GM18951 (cell line): ENCODE data around the gene SND1.
"Not testable (repeated sequence)": the region's sequence is repeated elsewhere in the genome, so short reads cannot be mapped to it uniquely, and the experiment has no call there.

Experiments
- POLR2A ChIP-seq: IDR thresholded peaks from 4 replicates; pipeline ENCODE4 v1.6.1; 2011; ENCODE audit warnings: mild to moderate bottlenecking; ENCODE audit not compliant: insufficient read length, insufficient read depth; ENCODE audit errors: extremely low read depth
- in situ Hi-C: fragments of 300-500 bp; cut with MboI; formaldehyde crosslinking; loops from one replicate; pipeline ENCODE4 v1.12.0; 2022; ENCODE audit warnings: low sequenced_read_pairs, mixed read lengths, inconsistent platforms; ENCODE audit not compliant: unreplicated experiment

The SND1 gene

DNA sequence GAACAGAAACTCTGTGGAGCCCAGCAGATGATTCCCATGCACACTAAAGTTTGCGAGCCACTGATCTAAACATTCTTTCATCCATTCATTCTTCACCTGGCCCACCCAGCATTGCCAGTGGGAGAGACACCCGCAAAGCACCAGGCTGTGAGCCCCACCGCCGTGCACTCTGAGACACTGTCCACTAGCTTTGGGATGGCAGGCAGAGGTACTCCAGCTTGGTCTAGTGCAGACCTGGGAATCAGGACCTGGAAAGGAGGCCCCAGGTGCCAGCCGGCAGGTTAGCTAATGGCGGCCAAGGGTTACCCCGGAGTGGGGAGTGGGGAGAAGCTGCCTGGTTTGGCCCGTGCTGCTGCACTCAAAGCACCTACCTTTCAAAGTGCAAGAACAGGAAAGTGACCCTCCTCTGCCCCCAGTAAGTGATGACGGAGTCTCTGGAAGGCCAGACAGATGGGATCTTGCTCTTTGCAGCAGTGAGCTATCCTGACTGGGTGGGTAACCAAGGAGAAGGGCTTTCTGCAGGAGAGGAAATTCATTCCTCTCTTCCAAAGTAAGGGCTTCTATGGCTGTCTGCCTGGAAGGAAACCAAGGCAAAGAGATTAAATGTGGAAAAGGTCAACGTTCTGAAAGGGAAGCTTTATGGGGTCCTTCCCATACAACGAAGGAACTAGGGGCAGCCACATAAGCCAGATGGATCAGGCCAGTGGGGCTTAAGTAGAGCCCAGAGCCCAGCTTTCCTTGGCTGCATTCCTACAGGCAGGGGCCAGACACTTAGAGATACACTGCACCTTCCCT, 453.4 kb downstream of the SND1 start:
- in situ Hi-C loops: no loop called here
- TF ChIP-seq POLR2A: no peak

- no peak for TF ChIP-seq POLR2A
- in situ Hi-C loops: no loop called here
Observed at GRCh38 chr7:128106821-128107220, 454.8 kb downstream of the SND1 start.

DNA sequence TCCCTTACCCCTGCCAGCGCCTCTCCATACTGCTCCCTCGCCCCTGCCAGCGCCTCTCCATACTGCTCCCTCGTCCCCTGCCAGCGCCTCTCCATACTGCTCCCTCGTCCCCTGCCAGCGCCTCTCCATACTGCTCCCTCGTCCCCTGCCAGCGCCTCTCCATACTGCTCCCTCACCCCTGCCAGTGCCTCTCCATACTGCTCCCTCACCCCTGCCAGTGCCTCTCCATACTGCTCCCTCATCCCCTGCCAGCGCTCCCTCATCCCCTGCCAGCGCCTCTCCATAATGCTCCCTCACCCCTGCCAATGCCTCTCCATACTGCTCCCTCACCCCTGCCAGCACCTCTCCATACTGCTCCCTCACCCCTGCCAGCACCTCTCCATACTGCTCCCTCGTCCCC, 455.5 kb downstream of the SND1 start:
- in situ Hi-C loops: not testable (repeated sequence)

DNA sequence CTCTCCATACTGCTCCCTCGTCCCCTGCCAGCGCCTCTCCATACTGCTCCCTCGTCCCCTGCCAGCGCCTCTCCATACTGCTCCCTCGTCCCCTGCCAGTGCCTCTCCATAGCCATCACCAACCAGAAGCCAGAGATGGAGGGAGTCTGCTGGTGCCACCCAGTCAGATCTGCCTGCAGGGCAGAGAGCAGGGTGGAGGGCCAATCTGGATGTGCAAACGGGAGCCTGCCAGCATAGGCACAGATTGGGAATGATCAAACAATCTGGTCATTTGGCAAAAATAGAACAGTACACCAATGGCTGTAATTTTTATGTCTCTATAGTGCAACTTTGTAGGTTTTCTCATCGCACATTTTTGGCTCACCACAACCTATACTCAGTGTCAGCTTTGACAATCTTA, 456.1 kb downstream of the SND1 start:
- no peak for TF ChIP-seq POLR2A

DNA sequence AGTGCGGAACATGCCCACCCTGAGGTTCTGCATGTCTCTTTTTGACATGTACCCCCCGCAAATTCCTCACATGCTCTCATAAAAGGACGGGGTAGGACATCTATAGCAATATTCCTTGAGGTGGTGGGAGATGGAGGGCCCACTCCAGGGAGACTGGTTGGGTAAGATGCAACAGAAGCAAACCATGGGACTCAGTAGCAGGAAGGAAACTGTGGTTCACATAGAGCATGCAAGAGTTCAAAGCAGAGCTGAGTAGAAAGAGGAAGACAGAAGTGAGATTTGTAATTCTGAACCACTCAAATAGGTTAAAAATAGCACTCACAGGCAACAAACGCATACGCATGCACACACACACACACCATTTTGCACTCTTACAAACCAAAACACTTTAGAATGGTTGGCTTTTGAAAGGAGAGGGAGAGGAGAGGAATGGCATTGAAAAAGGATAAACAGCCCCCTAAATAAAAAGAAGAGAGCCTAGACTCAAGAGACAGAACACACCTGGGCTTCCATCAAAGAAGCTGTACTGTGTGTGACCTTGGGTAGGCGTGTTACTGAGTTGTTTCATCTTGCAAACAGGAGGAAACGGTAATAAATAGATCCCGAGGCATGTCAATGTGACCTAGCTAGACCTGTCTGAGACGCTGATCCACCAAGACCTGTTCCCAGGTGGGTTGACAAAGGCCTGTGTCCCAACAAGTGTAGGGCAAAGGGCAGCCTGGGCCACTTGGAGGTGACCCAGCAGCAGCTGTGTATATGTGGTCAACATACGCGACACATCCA, 456.8 kb downstream of the SND1 start:
- no peak for TF ChIP-seq POLR2A

More for the DNA sequence above, 456.1 kb downstream of the SND1 start:
- in situ Hi-C loops: no loop called here

GRCh38 chr7:128109424-128109969, 457.5 kb downstream of the SND1 start:
- in situ Hi-C loops: not testable (repeated sequence)

More for the DNA sequence above, 456.8 kb downstream of the SND1 start:
- in situ Hi-C loops: no loop called here

GRCh38 chr7:128110641-128111364, 458.8 kb downstream of the SND1 start:
- in situ Hi-C loops: no loop called here
- no peak for TF ChIP-seq POLR2A

DNA sequence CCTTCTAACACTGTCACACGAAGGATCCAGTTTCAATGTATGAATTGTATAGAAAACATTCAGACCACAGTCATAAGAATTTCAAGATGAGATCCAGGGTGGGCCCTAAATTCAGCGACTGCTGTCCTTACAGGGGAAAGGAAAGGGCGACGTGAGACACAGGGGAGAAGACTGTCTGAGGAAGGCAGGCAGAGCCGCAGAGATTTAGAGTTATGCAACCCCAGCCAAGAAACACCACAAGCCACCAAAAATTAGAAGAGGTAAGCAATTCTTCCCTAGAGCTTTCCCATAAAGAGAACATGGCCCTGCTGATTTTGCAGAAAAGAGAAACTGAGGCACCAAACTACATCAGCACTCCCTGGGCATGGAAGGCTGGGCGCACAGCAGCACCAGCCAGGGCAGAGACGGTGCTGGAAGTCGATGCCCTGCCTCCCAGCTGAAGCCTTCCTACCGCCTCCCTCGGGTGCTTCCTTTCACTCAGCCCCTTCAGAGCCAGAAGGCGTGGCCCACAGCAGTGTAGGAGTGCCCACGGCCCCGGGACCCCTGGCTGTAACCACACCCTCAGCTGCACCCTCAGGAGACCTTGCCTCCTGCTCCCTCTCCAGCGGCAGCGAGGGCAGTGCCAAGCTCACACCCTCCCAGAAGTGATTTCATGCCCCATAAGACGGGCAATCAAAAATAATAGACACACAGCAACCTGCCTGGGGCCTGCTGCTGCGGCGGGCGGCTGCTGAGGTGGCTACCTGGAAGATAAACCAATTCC, 460.2 kb downstream of the SND1 start:
- in situ Hi-C loops: no loop called here
- no peak for TF ChIP-seq POLR2A

- TF ChIP-seq POLR2A: no peak
- in situ Hi-C loops: no loop called here
Observed at GRCh38 chr7:128112781-128113221, 460.8 kb downstream of the SND1 start.

DNA sequence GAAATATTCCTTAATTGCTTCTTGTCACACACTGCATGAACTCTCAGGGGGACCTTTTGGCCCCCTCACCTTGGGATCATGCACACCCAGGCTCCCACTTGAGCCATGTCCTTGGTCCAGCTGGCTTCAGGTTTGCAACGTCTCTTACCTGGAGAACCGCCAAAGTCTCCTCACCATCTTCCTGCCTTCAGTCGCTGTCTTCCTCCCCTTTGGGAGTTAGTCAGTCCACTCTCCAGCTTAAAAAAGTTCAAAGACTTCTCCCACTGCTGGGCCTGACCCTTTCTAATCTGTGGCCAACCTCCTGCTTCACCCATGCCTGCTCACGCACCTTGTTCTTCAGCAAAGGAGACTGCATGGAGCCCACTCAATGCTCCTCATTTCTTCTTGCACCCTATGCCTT, 461.8 kb downstream of the SND1 start:
- no peak for TF ChIP-seq POLR2A
- in situ Hi-C loops: no loop called here

DNA sequence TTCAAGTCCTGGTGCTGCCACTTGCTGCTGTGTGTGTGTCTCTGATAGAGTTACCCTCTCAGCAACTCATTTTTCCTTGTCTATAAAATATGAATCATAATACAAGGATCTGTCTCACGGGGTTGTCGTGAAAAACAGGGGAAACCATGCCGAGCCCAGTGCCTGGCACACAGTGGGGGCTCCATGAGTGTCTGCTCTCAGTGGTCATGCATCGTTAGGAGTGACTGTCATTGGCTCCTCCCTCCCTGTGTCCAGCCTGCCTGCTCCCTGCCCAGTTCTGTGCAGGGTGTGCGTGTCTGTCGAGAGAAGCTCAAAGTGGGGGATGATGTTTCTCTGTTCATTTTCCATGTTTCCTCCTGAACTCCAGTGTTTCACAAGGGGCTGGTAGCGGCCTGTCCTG, 462.8 kb downstream of the SND1 start:
- in situ Hi-C loops: no loop called here

GRCh38 chr7:128115336-128115820, 463.4 kb downstream of the SND1 start:
- in situ Hi-C loops: no loop called here
- TF ChIP-seq POLR2A: no peak

More for the DNA sequence above, 462.8 kb downstream of the SND1 start:
- no peak for TF ChIP-seq POLR2A
